HFFc6 (cell line): ENCODE measurements around the gene TTN. TPM values are rescaled to one million over a fixed set of nuclear protein-coding genes. Genes with fewer than 3 reads are reported as not detected.

Experiments
- DNase-seq: peaks from one replicate; pipeline ENCODE4 v3.0.0-alpha.2; 2018
- H3K27ac Mint-ChIP-seq: 2 replicates; pipeline ENCODE4 v1.8.0; 2020; ENCODE audit warnings: mild to moderate bottlenecking, mixed read lengths
- H3K27me3 Mint-ChIP-seq: 2 replicates; pipeline ENCODE4 v1.8.0; 2021; ENCODE audit warnings: mild to moderate bottlenecking, moderate library complexity, mixed read lengths; ENCODE audit not compliant: insufficient read depth
- H3K36me3 Mint-ChIP-seq: 2 replicates; pipeline ENCODE4 v1.8.0; 2021; ENCODE audit warnings: low read depth, mixed read lengths
- H3K4me1 Mint-ChIP-seq: 2 replicates; pipeline ENCODE4 v1.8.0; 2020; ENCODE audit warnings: low read depth, mixed read lengths
- H3K4me3 Mint-ChIP-seq: 2 replicates; pipeline ENCODE4 v1.8.0; 2020; ENCODE audit warnings: mild to moderate bottlenecking, moderate library complexity, mixed read lengths
- H3K9me3 Mint-ChIP-seq: 2 replicates; pipeline ENCODE4 v1.8.0; 2020; ENCODE audit warnings: mild to moderate bottlenecking, mixed read lengths
- CTCF ChIP-seq: fragments of 200-600 bp; sonication (generic); IDR thresholded peaks from 2 replicates; pipeline ENCODE4 v1.5.0; 2021; ENCODE audit warnings: antibody characterized with exemption, mild to moderate bottlenecking
- total RNA-seq, 6 experiments: library from RNA; stranded (reverse); fragmentation: NEBNext Ultra II Directional; extraction: Animal tissue kit (Norgen Biotek cat#: 25700); gene quantifications; 2 replicates in 1 of 6; 3 replicates in 5 of 6; pipeline ENCODE4 v1.2.3, GENCODE V29; 2021

The TTN gene
- total RNA-seq, 6 experiments from 2014 or later = 0.17 to 0.33 (median 0.23) TPM

- Mint-ChIP-seq H3K27me3 (no peaks in the 10 kb centered on the region), H3K36me3 (no peaks in the 10 kb centered on the region), H3K4me3 (peak overlapping the region; percentile 53; the same call in 1 of the 2 replicates), H3K9me3 (no peaks in the 10 kb centered on the region), H3K27ac (peak overlapping the region; percentile 27; the same call in 1 of the 2 replicates), H3K4me1 (peaks cover 26% of the 10 kb centered on the region)
- TF ChIP-seq CTCF = no peak
- peak; percentile 63 for DNase-seq
Observed at GRCh38 chr2:178756843-178757242, 50.4 kb downstream of the TTN start.

GRCh38 chr2:178756343-178756742 is 50.9 kb downstream of the TTN start:
- Mint-ChIP-seq H3K27ac (no peak overlapping the region), H3K27me3 (0 out of 2 replicates have a peak, but pooled peaks cover under 1% of the 10 kb centered on the region), H3K4me3 (peak overlapping the region; percentile 53; the same call in 1 of the 2 replicates), H3K36me3 (no peaks in the 10 kb centered on the region), H3K9me3 (no peaks in the 10 kb centered on the region), H3K4me1 (peaks cover 21% of the 10 kb centered on the region)
- TF ChIP-seq CTCF = no peak
- DNase-seq = no peak

- H3K36me3 Mint-ChIP-seq = no peaks in the 10 kb centered on the region
- DNase-seq = no peak
- H3K4me3 Mint-ChIP-seq = no peak overlapping the region
- H3K4me1 Mint-ChIP-seq = peaks cover 6% of the 10 kb centered on the region
- no peak for TF ChIP-seq CTCF
- no peaks in the 10 kb centered on the region for H3K9me3 Mint-ChIP-seq
- H3K27ac Mint-ChIP-seq = no peak overlapping the region
- peaks cover 9% of the 10 kb centered on the region for H3K27me3 Mint-ChIP-seq
Observed at GRCh38 chr2:178747767-178748166, 59.5 kb downstream of the TTN start.

- DNase-seq = no peak
- Mint-ChIP-seq H3K36me3 (no peaks in the 10 kb centered on the region), H3K27ac (no peak overlapping the region), H3K27me3 (peaks cover 2% of the 10 kb centered on the region), H3K4me1 (no peaks in the 10 kb centered on the region), H3K4me3 (no peak overlapping the region), H3K9me3 (no peaks in the 10 kb centered on the region)
- no peak for TF ChIP-seq CTCF
Observed at GRCh38 chr2:178734518-178734917, 72.7 kb downstream of the TTN start.

- no peaks in the 10 kb centered on the region for H3K36me3 Mint-ChIP-seq
Observed at GRCh38 chr2:178733975-178734374, 73.2 kb downstream of the TTN start.

More at GRCh38 chr2:178733975-178734374, 73.2 kb downstream of the TTN start:
- DNase-seq = no peak
- TF ChIP-seq CTCF = no peak
- Mint-ChIP-seq H3K9me3 (no peaks in the 10 kb centered on the region), H3K4me1 (no peaks in the 10 kb centered on the region), H3K27me3 (peaks cover 2% of the 10 kb centered on the region), H3K27ac (no peak overlapping the region), H3K4me3 (no peak overlapping the region)
